T-helper 1 cell treated with Interleukin-12 subunit alpha and Interleukin-12 subunit beta and Interleukin-4 antibody, amounts not matched to agents 30 μg/mL and 1 μg/mL, for 36 hours (primary cell): ENCODE measurements around the gene PHETA1.
"Not testable (repeated sequence)": the region's sequence is repeated elsewhere in the genome, so short reads cannot be mapped to it uniquely, and the experiment has no call there.

Experiments used
- H3K27ac Mint-ChIP-seq: one replicate; pipeline ENCODE4 v1.8.0; 2021; ENCODE audit warnings: mild to moderate bottlenecking, mixed read lengths
- H3K27me3 Mint-ChIP-seq: one replicate; pipeline ENCODE4 v1.8.0; 2021; ENCODE audit warnings: low read depth, mixed read lengths
- H3K36me3 Mint-ChIP-seq: one replicate; pipeline ENCODE4 v1.8.0; 2021; ENCODE audit warnings: low read depth, mixed read lengths
- H3K4me1 Mint-ChIP-seq: one replicate; pipeline ENCODE4 v1.8.0; 2021; ENCODE audit warnings: low read depth, mixed read lengths
- H3K4me3 Mint-ChIP-seq: one replicate; pipeline ENCODE4 v1.8.0; 2021; ENCODE audit warnings: mild to moderate bottlenecking, moderate library complexity, mixed read lengths
- H3K9me3 Mint-ChIP-seq: one replicate; pipeline ENCODE4 v1.8.0; 2021; ENCODE audit warnings: mixed read lengths

The PHETA1 gene

GRCh38 chr12:111408686-111409402 is 39.9 kb upstream of the PHETA1 start:
- H3K27me3 Mint-ChIP-seq: no peaks in the 10 kb centered on the region
- peak overlapping the region; percentile 73 for H3K27ac Mint-ChIP-seq
- peaks cover 13% of the 10 kb centered on the region for H3K36me3 Mint-ChIP-seq
- no peaks in the 10 kb centered on the region for H3K9me3 Mint-ChIP-seq
- H3K4me1 Mint-ChIP-seq: peaks cover 60% of the 10 kb centered on the region
- peak overlapping the region; percentile 92 for H3K4me3 Mint-ChIP-seq

- H3K4me1 Mint-ChIP-seq: peaks cover 57% of the 10 kb centered on the region
Measured at GRCh38 chr12:111408116-111408440, 39.2 kb upstream of the PHETA1 start.

GRCh38 chr12:111407377-111408115 is 38.7 kb upstream of the PHETA1 start:
- peaks cover 3% of the 10 kb centered on the region for H3K36me3 Mint-ChIP-seq
- peak overlapping the region; percentile 92 for H3K4me3 Mint-ChIP-seq
- H3K27ac Mint-ChIP-seq: peak overlapping the region; percentile 88
- H3K4me1 Mint-ChIP-seq: peaks cover 57% of the 10 kb centered on the region
- no peaks in the 10 kb centered on the region for H3K9me3 Mint-ChIP-seq
- peaks cover 3% of the 10 kb centered on the region for H3K27me3 Mint-ChIP-seq

More at GRCh38 chr12:111408116-111408440, 39.2 kb upstream of the PHETA1 start:
- Mint-ChIP-seq H3K27ac (no peak overlapping the region), H3K27me3 (peaks cover 2% of the 10 kb centered on the region), H3K36me3 (peaks cover 6% of the 10 kb centered on the region), H3K9me3 (no peaks in the 10 kb centered on the region), H3K4me3 (peak overlapping the region; percentile 92)

GRCh38 chr12:111406474-111407376 is 37.8 kb upstream of the PHETA1 start:
- peak overlapping the region; percentile 88 for H3K27ac Mint-ChIP-seq
- H3K27me3 Mint-ChIP-seq: peaks cover 3% of the 10 kb centered on the region
- peaks cover 3% of the 10 kb centered on the region for H3K36me3 Mint-ChIP-seq
- H3K9me3 Mint-ChIP-seq: no peaks in the 10 kb centered on the region
- peaks cover 51% of the 10 kb centered on the region for H3K4me1 Mint-ChIP-seq
- H3K4me3 Mint-ChIP-seq: peak overlapping the region; percentile 92

- no peaks in the 10 kb centered on the region for H3K9me3 Mint-ChIP-seq
- peaks cover 47% of the 10 kb centered on the region for H3K4me1 Mint-ChIP-seq
- H3K27me3 Mint-ChIP-seq: peaks cover 4% of the 10 kb centered on the region
- H3K4me3 Mint-ChIP-seq: peak within 1 kb of the TSS; percentile 92
- H3K27ac Mint-ChIP-seq: peak within 1 kb of the TSS; percentile 93
- H3K36me3 Mint-ChIP-seq: peaks cover 3% of the 10 kb centered on the region
Measured at GRCh38 chr12:111405859-111406473, 37.1 kb upstream of the PHETA1 start, which contains the start of gene SH2B3. SH2B3 (plus strand) TSS chr12:111405923; CDS start chr12:111418146, 12,223 bp downstream.

- Mint-ChIP-seq H3K27ac (peak overlapping the region; percentile 93), H3K27me3 (peaks cover 8% of the 10 kb centered on the region), H3K4me3 (peak overlapping the region; percentile 87), H3K4me1 (peaks cover 46% of the 10 kb centered on the region), H3K9me3 (no peaks in the 10 kb centered on the region), H3K36me3 (peaks cover 3% of the 10 kb centered on the region)
Measured at GRCh38 chr12:111405149-111405858, 36.4 kb upstream of the PHETA1 start.

- Mint-ChIP-seq H3K9me3 (no peaks in the 10 kb centered on the region), H3K27ac (peak overlapping the region; percentile 93), H3K27me3 (peaks cover 16% of the 10 kb centered on the region), H3K4me1 (peaks cover 42% of the 10 kb centered on the region), H3K4me3 (peak overlapping the region; percentile 89), H3K36me3 (peaks cover 3% of the 10 kb centered on the region)
Measured at GRCh38 chr12:111404362-111405148, 35.7 kb upstream of the PHETA1 start.

GRCh38 chr12:111402490-111402824 is 33.6 kb upstream of the PHETA1 start:
- not testable (repeated sequence) for H3K9me3 Mint-ChIP-seq, H3K27ac Mint-ChIP-seq, H3K36me3 Mint-ChIP-seq, H3K4me3 Mint-ChIP-seq
- Mint-ChIP-seq H3K27me3 (peaks cover 19% of the 10 kb centered on the region), H3K4me1 (peaks cover 34% of the 10 kb centered on the region)

GRCh38 chr12:111401167-111401605 is 32.3 kb upstream of the PHETA1 start:
- H3K27ac Mint-ChIP-seq: no peak overlapping the region
- H3K4me3 Mint-ChIP-seq: no peak overlapping the region
- peaks cover 19% of the 10 kb centered on the region for H3K27me3 Mint-ChIP-seq
- peaks cover 36% of the 10 kb centered on the region for H3K4me1 Mint-ChIP-seq
- no peaks in the 10 kb centered on the region for H3K36me3 Mint-ChIP-seq
- H3K9me3 Mint-ChIP-seq: no peaks in the 10 kb centered on the region

- not testable (repeated sequence) for H3K36me3 Mint-ChIP-seq, H3K9me3 Mint-ChIP-seq, H3K4me3 Mint-ChIP-seq
- peak overlapping the region; percentile 26 for H3K27ac Mint-ChIP-seq
- H3K4me1 Mint-ChIP-seq: peaks cover 35% of the 10 kb centered on the region
- peaks cover 19% of the 10 kb centered on the region for H3K27me3 Mint-ChIP-seq
Measured at GRCh38 chr12:111399741-111400404, 31.0 kb upstream of the PHETA1 start.

- Mint-ChIP-seq H3K9me3 (no peaks in the 10 kb centered on the region), H3K4me3 (no peak overlapping the region), H3K27ac (no peak overlapping the region), H3K4me1 (peaks cover 24% of the 10 kb centered on the region), H3K27me3 (peaks cover 19% of the 10 kb centered on the region), H3K36me3 (no peaks in the 10 kb centered on the region)
Measured at GRCh38 chr12:111398530-111398929, 29.6 kb upstream of the PHETA1 start.

- H3K36me3 Mint-ChIP-seq: no peaks in the 10 kb centered on the region
- H3K4me1 Mint-ChIP-seq: peaks cover 15% of the 10 kb centered on the region
- peak overlapping the region; percentile 28 for H3K4me3 Mint-ChIP-seq
- H3K27me3 Mint-ChIP-seq: peaks cover 15% of the 10 kb centered on the region
- no peaks in the 10 kb centered on the region for H3K9me3 Mint-ChIP-seq
- H3K27ac Mint-ChIP-seq: peak overlapping the region; percentile 26
Measured at GRCh38 chr12:111396726-111397445, 28.0 kb upstream of the PHETA1 start.
